Esophagus muscularis mucosa (tissue), 3 donors: Measurements from ENCODE around the gene TAF9.
A peak's percentile ranks its signal among the peaks of the same experiment; 100 is the strongest.

Experiments used
- POLR2A ChIP-seq: fragments of 450-650 bp; IDR thresholded peaks from one replicate; pipeline ENCODE4 v1.6.1; 2017; ENCODE audit warnings: antibody characterized with exemption, moderate library complexity, mild to moderate bottlenecking, low read depth
- TF ChIP-seq, protein P1 (sequence below), 3 experiments: fragments of 200-600 bp in 2 of 3; fragments of 450-650 bp in 1 of 3; sonication (generic) in 2 of 3; IDR thresholded peaks; one replicate each; pipeline ENCODE4 v1.5.1; 2017 to 2019; ENCODE audit warnings: antibody characterized with exemption in 3 of 3, mild to moderate bottlenecking in 2 of 3, moderate library complexity in 1 of 3

DNA sequence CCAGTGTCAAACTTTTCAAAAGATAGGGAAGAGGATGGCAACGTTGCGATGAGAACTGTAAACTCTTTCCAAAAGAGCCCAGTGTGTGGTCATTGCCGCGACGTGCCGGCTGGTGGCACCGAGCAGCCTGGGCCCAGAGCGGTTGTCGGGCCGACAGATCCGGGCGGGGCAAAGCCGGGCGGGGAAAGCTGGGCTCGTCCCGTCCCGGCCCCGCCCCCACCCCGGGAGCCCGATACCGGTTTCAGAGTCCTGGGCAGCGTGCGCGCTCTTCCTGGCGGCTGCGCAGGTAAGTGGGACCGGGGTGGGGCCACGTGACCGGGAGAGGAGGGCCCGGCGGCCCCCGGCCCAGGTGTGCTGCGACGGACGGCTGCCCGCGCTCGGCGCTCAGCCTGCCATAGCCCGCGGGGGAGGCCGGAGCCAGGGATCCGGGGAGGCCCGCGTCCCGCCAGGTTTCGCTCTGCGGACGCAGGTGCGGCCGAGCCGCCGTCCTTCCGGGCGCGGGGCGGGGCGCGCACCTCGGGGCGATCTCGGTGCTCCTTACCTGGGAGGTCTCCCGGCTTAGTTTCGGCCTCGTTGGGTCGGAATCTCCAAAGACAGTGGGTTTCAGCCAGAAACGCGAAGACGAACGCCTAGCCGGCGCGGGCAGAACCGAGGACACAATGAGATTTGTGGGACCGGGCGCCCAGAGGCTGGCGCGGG is 45.7 kb upstream of the TAF9 start, which contains the start of gene MARVELD2:
- TF ChIP-seq, protein P1, sequence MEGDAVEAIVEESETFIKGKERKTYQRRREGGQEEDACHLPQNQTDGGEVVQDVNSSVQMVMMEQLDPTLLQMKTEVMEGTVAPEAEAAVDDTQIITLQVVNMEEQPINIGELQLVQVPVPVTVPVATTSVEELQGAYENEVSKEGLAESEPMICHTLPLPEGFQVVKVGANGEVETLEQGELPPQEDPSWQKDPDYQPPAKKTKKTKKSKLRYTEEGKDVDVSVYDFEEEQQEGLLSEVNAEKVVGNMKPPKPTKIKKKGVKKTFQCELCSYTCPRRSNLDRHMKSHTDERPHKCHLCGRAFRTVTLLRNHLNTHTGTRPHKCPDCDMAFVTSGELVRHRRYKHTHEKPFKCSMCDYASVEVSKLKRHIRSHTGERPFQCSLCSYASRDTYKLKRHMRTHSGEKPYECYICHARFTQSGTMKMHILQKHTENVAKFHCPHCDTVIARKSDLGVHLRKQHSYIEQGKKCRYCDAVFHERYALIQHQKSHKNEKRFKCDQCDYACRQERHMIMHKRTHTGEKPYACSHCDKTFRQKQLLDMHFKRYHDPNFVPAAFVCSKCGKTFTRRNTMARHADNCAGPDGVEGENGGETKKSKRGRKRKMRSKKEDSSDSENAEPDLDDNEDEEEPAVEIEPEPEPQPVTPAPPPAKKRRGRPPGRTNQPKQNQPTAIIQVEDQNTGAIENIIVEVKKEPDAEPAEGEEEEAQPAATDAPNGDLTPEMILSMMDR (IDR thresholded peaks at IDR 0.05), result peak in 1 of 3 experiments; percentile 29
- TF ChIP-seq POLR2A, result no peak
